NCI-H128 (cell line): ENCODE results near the gene DCPS.
"Not testable (repeated sequence)": the region's sequence is repeated elsewhere in the genome, so short reads cannot be mapped to it uniquely, and the experiment has no call there.

Experiments
- DNase-seq: peaks from one replicate; lab custom pipeline; 2025; ENCODE audit not compliant: unreplicated experiment; lab: John Stamatoyannopoulos, UW

Gene DCPS

GRCh38 chr11:126381960-126382359, 78.1 kb downstream of the DCPS start:
- DNase-seq = not testable (repeated sequence)

GRCh38 chr11:126382641-126383040, 78.8 kb downstream of the DCPS start:
- not testable (repeated sequence) for DNase-seq

GRCh38 chr11:126383339-126384335, 79.8 kb downstream of the DCPS start:
- no peak for DNase-seq

- DNase-seq = no peak
Measured at GRCh38 chr11:126384449-126385070, 80.7 kb downstream of the DCPS start.

- DNase-seq = no peak
Measured at GRCh38 chr11:126385991-126386728, 82.3 kb downstream of the DCPS start.

GRCh38 chr11:126386729-126387071, 82.8 kb downstream of the DCPS start:
- DNase-seq = not testable (repeated sequence)

GRCh38 chr11:126387857-126388256, 84.0 kb downstream of the DCPS start:
- no peak for DNase-seq

GRCh38 chr11:126390272-126390867, 86.5 kb downstream of the DCPS start:
- no peak for DNase-seq

GRCh38 chr11:126391286-126391954, 87.6 kb downstream of the DCPS start:
- no peak for DNase-seq

- no peak for DNase-seq
Measured at GRCh38 chr11:126391970-126392632, 88.2 kb downstream of the DCPS start.

GRCh38 chr11:126392633-126393013, 88.8 kb downstream of the DCPS start:
- no peak for DNase-seq

- DNase-seq = no peak
Measured at GRCh38 chr11:126393143-126393542, 89.3 kb downstream of the DCPS start.

GRCh38 chr11:126394036-126394435, 90.2 kb downstream of the DCPS start:
- DNase-seq = no peak

GRCh38 chr11:126394634-126395072, 90.8 kb downstream of the DCPS start:
- not testable (repeated sequence) for DNase-seq
